Transverse colon (tissue), 4 donors: ENCODE measurements around the gene SWSAP1. TPM values are rescaled to one million over a fixed set of nuclear protein-coding genes. Genes with fewer than 3 reads are reported as not detected.

Source experiments
- DNase-seq: peaks from one replicate; pipeline ENCODE4 v3.0.0-alpha.2; 2019
- H3K27ac ChIP-seq, 4 donors: fragments of 200-600 bp; sonication (generic); 2 replicates each; pipeline ENCODE4 v1.5.1; 2016 to 2018; ENCODE audit warnings: inconsistent platforms in 4 of 4
- H3K27me3 ChIP-seq: fragments of 200-600 bp; sonication (generic); 2 replicates; pipeline ENCODE4 v1.5.1; 2017; ENCODE audit warnings: inconsistent platforms
- H3K36me3 ChIP-seq, 4 donors: fragments of 200-600 bp; sonication (generic); 2 replicates each; pipeline ENCODE4 v1.5.1; 2017 to 2019; ENCODE audit warnings: inconsistent platforms in 4 of 4
- H3K4me1 ChIP-seq, 4 donors: fragments of 200-600 bp; sonication (generic); 2 replicates each; pipeline ENCODE4 v1.5.1; 2017 to 2020; ENCODE audit warnings: inconsistent platforms in 4 of 4
- H3K4me3 ChIP-seq, 4 donors: fragments of 200-600 bp; sonication (generic); 1 replicate in 1 of 4; 2 replicates in 3 of 4; pipeline versions ENCODE4 v1.5.1 to v1.6.1; 2017 to 2019; ENCODE audit warnings: inconsistent platforms in 4 of 4
- H3K9me3 ChIP-seq, 2 donors: fragments of 200-600 bp; sonication (generic); 2 replicates each; pipeline ENCODE4 v1.5.1; 2017 to 2019; ENCODE audit warnings: inconsistent platforms in 2 of 2
- CTCF ChIP-seq, 5 experiments: fragments of 200-600 bp in 3 of 5; fragments of 450-650 bp in 2 of 5; sonication (generic) in 3 of 5; IDR thresholded peaks; 1 replicate in 2 of 5; 2 replicates in 3 of 5; pipeline ENCODE4 v1.5.1; 2016 to 2017; ENCODE audit warnings: antibody characterized with exemption in 5 of 5, inconsistent platforms in 3 of 5, mild to moderate bottlenecking in 2 of 5, moderate library complexity in 1 of 5
- EP300 ChIP-seq: sonication (generic); formaldehyde crosslinking; IDR thresholded peaks from one replicate; pipeline ENCODE4 v1.6.1; 2017; ENCODE audit warnings: antibody characterized with exemption, low read depth
- POLR2A ChIP-seq: fragments of 450-650 bp; IDR thresholded peaks from one replicate; pipeline ENCODE4 v1.6.1; 2016; ENCODE audit warnings: antibody characterized with exemption, mild to moderate bottlenecking, moderate library complexity
- POLR2AphosphoS5 ChIP-seq, 3 donors: sonication (generic); formaldehyde crosslinking; IDR thresholded peaks; one replicate each; pipeline ENCODE4 v1.6.1; 2016; ENCODE audit warnings: antibody characterized with exemption in 3 of 3
- WGBS, 2 donors: methylation state at CpG; one replicate each; pipeline ENCODE4 v1.1.5; 2018; ENCODE audit warnings: low coverage in 1 of 2; 5-methylcytosine and 5-hydroxymethylcytosine counted together
- in situ Hi-C, 4 donors: fragments of 200-750 bp; cut with MboI; loops; one replicate each; pipeline versions ENCODE4 v1.15.0 to v1.15.1; 2017; ENCODE audit warnings: low sequenced_read_pairs in 3 of 4, low pct_ligation_motif_present in 1 of 4, low pct_unique_long_range_greater_than_20kb in 1 of 4
- intact Hi-C: fragments of 100-400 bp; cut with DNase I; formaldehyde crosslinking; loops from one replicate; pipeline ENCODE4 v1.15.1; 2023; ENCODE audit warnings: low total_unique reads
- total RNA-seq, 4 donors: library from RNA; depleted of rRNA; stranded (reverse); fragments of >200 nt; gene quantifications; one replicate each; pipeline ENCODE4 v1.1.0, GENCODE V29; 2016

SWSAP1 gene
- total RNA-seq, 4 donors from 2014 or later: 2.1 to 11.1 (median 2.6) TPM

- WGBS, 2 donors: 89% methylated on average over 2 of the region's 2 CpGs; no CpG with 5 or more reads in 1 of the 2 donors
- no peak for DNase-seq
- no peaks in the 10 kb centered on the region for H3K36me3 ChIP-seq
- H3K4me3 ChIP-seq: no peak overlapping the region
- no peaks in the 10 kb centered on the region for H3K4me1 ChIP-seq
- no peaks in the 10 kb centered on the region for H3K9me3 ChIP-seq
- intact Hi-C loops: loop anchor here (10.0 kb wide), 1 partner anchor 346 kb away; no protein-coding TSS in a partner anchor
- TF ChIP-seq CTCF (IDR thresholded peaks at IDR 0.05) (no peak), EP300 (no peak), POLR2AphosphoS5 (IDR thresholded peaks at IDR 0.05) (no peak), POLR2A (no peak)
- in situ Hi-C loops: loop anchor here in 1 of 4 donors (25.0 kb wide), 1 partner anchor 97 kb away; the partner anchor contains the start of gene ELAVL3
- H3K27ac ChIP-seq: no peak overlapping the region
- H3K27me3 ChIP-seq: no peaks in the 10 kb centered on the region
These were observed 15.9 kb downstream of the SWSAP1 start for GRCh38 chr19:11390359-11390758.

GRCh38 chr19:11390933-11391680 lies 16.6 kb downstream of the SWSAP1 start:
- Histone ChIP-seq H3K9me3 (no peaks in the 10 kb centered on the region), H3K27me3 (no peaks in the 10 kb centered on the region), H3K36me3 (no peaks in the 10 kb centered on the region), H3K4me3 (no peak overlapping the region), H3K4me1 (no peaks in the 10 kb centered on the region), H3K27ac (no peak overlapping the region)
- DNase-seq: no peak
- TF ChIP-seq CTCF (IDR thresholded peaks at IDR 0.05): no peak
- TF ChIP-seq EP300: no peak
- TF ChIP-seq POLR2A: no peak
- TF ChIP-seq POLR2AphosphoS5 (IDR thresholded peaks at IDR 0.05): no peak
- intact Hi-C loops (loop anchor here (10.0 kb wide), 1 partner anchor 346 kb away; no protein-coding TSS in a partner anchor), in situ Hi-C loops (loop anchor here in 1 of 4 donors (25.0 kb wide), 1 partner anchor 96 kb away; the partner anchor contains the start of gene ELAVL3)
- WGBS, 2 donors: 80% methylated on average over 3 to 4 of the region's 4 CpGs

- no peaks in the 10 kb centered on the region for H3K36me3 ChIP-seq
- TF ChIP-seq POLR2A (no peak), EP300 (no peak), CTCF (IDR thresholded peaks at IDR 0.05) (no peak), POLR2AphosphoS5 (IDR thresholded peaks at IDR 0.05) (no peak)
- H3K27ac ChIP-seq: no peak overlapping the region
- in situ Hi-C loops (loop anchor here in 1 of 4 donors (25.0 kb wide), 1 partner anchor 90 kb away; the partner anchor contains the start of gene ELAVL3), intact Hi-C loops (loop anchor here (10.0 kb wide), 1 partner anchor 352 kb away; no protein-coding TSS in a partner anchor)
- H3K9me3 ChIP-seq: no peaks in the 10 kb centered on the region
- no peaks in the 10 kb centered on the region for H3K4me1 ChIP-seq
- H3K4me3 ChIP-seq: no peak overlapping the region
- H3K27me3 ChIP-seq: no peaks in the 10 kb centered on the region
- WGBS, 2 donors: 93 to 100% methylated on average over 1 to 22 of the region's 22 CpGs
- no peak for DNase-seq
These were observed 22.7 kb downstream of the SWSAP1 start for GRCh38 chr19:11397089-11397610.

- Histone ChIP-seq H3K27me3 (no peaks in the 10 kb centered on the region), H3K4me1 (no peaks in the 10 kb centered on the region), H3K36me3 (no peaks in the 10 kb centered on the region), H3K4me3 (no peak overlapping the region), H3K27ac (no peak overlapping the region), H3K9me3 (no peaks in the 10 kb centered on the region)
- 89% methylated on average over 8 of the region's 9 CpGs; no CpG with 5 or more reads in 1 of the 2 donors for WGBS, 2 donors
- intact Hi-C loops: loop anchor here (10.0 kb wide), 1 partner anchor 355 kb away; no protein-coding TSS in a partner anchor
- no peak for TF ChIP-seq CTCF (IDR thresholded peaks at IDR 0.05)
- no peak for TF ChIP-seq EP300
- no peak for TF ChIP-seq POLR2AphosphoS5 (IDR thresholded peaks at IDR 0.05)
- TF ChIP-seq POLR2A: no peak
- DNase-seq: no peak
- in situ Hi-C loops: loop anchor here in 1 of 4 donors (25.0 kb wide), 1 partner anchor 88 kb away; the partner anchor contains the start of gene ELAVL3
These were observed 25.2 kb downstream of the SWSAP1 start for GRCh38 chr19:11399667-11400066.
